Caco-2 (cell line): ENCODE data around the gene ZCCHC9. TPM values are rescaled to one million over a fixed set of nuclear protein-coding genes. Genes with fewer than 3 reads are reported as not detected.
"Not testable (repeated sequence)": the region's sequence is repeated elsewhere in the genome, so short reads cannot be mapped to it uniquely, and the experiment has no call there.

Source experiments
- BruUV-seq: library from RNA; stranded (reverse); fragments of 400-500 nt; replicated peaks from 2 replicates; lab custom pipeline; 2021; lab: Mats Ljungman, UMichigan
- CTCF ChIA-PET: fragments of 300-600 bp; sonication (Branson Sonifier 250); formaldehyde crosslinking; loops from one replicate; lab custom pipeline; 2022; ENCODE audit warnings: antibody characterized with exemption; lab: Charles Lee
- POLR2A ChIA-PET: fragments of 300-600 bp; sonication (Branson Sonifier 250); formaldehyde crosslinking; loops from one replicate; lab custom pipeline; 2022; ENCODE audit warnings: antibody characterized with exemption; lab: Charles Lee
- DNase-seq, 2 experiments: peaks; one replicate each; pipeline versions ENCODE4 v3.0.0 to v3.0.0-alpha.2; 2020 to 2022
- H3K27me3 ChIP-seq: replicated peaks from 2 replicates; pipeline ENCODE4 v1.6.0; 2011; ENCODE audit warnings: low read length; ENCODE audit not compliant: control insufficient read depth, insufficient read depth
- H3K36me3 ChIP-seq: 2 replicates; pipeline ENCODE4 v1.5.1; 2011; ENCODE audit warnings: low read length; ENCODE audit not compliant: control insufficient read depth, insufficient read depth
- H3K4me1 ChIP-seq: fragments of 250-450 bp; sonication (Bioruptor Pico); 2 replicates; pipeline ENCODE4 v1.5.1; 2020; ENCODE audit warnings: mild to moderate bottlenecking
- H3K4me3 ChIP-seq: 2 replicates; pipeline ENCODE4 v1.5.1; 2011; ENCODE audit warnings: low read depth, mild to moderate bottlenecking, control low read depth, low read length
- H3K9me3 ChIP-seq: fragments of 250-450 bp; sonication (Bioruptor Pico); 2 replicates; pipeline ENCODE4 v1.5.1; 2020; ENCODE audit warnings: mild to moderate bottlenecking, moderate library complexity
- H3K27ac Mint-ChIP-seq: one replicate; pipeline ENCODE4 v1.8.0; 2022; ENCODE audit warnings: mixed read lengths; ENCODE audit not compliant: unreplicated experiment
- H3K27me3 Mint-ChIP-seq: one replicate; pipeline ENCODE4 v1.8.0; 2022; ENCODE audit warnings: mixed read lengths; ENCODE audit not compliant: insufficient read depth, unreplicated experiment
- H3K36me3 Mint-ChIP-seq: one replicate; pipeline ENCODE4 v1.8.0; 2022; ENCODE audit warnings: mild to moderate bottlenecking, mixed read lengths; ENCODE audit not compliant: insufficient read depth, unreplicated experiment
- H3K4me1 Mint-ChIP-seq: one replicate; pipeline ENCODE4 v1.8.0; 2022; ENCODE audit warnings: low read depth, mixed read lengths; ENCODE audit not compliant: unreplicated experiment
- H3K4me3 Mint-ChIP-seq: one replicate; pipeline ENCODE4 v1.8.0; 2022; ENCODE audit warnings: mild to moderate bottlenecking, moderate library complexity, mixed read lengths; ENCODE audit not compliant: unreplicated experiment
- H3K9me3 Mint-ChIP-seq: one replicate; pipeline ENCODE4 v1.8.0; 2022; ENCODE audit warnings: mixed read lengths; ENCODE audit not compliant: unreplicated experiment
- intact Hi-C: fragments of 100-400 bp; cut with micrococcal nuclease; formaldehyde crosslinking; loops from one replicate; pipeline ENCODE4 v1.10.0; 2022; ENCODE audit not compliant: unreplicated experiment
- total RNA-seq: library from RNA; stranded (reverse); gene quantifications from 2 replicates; pipeline ENCODE4 v1.2.3, GENCODE V29; 2022
- TF ChIP-seq, protein P1 (sequence below), 2 experiments: fragments of 200-600 bp in 1 of 2; IDR thresholded peaks; 1 replicate in 1 of 2; 2 replicates in 1 of 2; pipeline versions ENCODE4 v1.5.1 to v1.8.0; 2011 to 2022; ENCODE audit warnings: antibody characterized with exemption in 1 of 2, control low read depth in 1 of 2, inconsistent platforms in 1 of 2, low read depth in 1 of 2, low read length in 1 of 2, mild to moderate bottlenecking in 1 of 2, moderate library complexity in 1 of 2; ENCODE audit not compliant: insufficient read depth in 1 of 2, severe bottlenecking in 1 of 2, unreplicated experiment in 1 of 2

ZCCHC9 gene
- total RNA-seq, 1 experiment from 2014 or later, result 82.2 TPM

DNA sequence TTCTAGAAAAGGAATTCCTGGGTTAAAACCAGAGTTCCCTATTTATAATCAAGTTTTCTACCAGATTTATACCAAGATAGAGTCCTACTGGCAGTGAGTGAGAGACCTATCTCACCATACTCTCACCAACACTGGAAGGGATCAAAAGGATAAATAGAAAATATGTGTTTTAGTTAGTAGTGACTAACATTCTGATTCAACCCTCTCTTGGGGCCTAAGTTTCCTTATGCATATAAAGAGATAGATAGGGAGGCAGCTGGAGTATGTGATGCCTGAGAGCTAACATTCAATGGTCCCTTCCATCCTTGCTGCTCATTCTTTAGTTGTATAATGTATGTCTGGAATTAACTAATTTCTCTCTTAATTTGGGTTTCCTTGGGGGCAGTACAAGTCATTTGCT, 36.3 kb upstream of the ZCCHC9 start:
- Mint-ChIP-seq H3K36me3 (no peaks in the 10 kb centered on the region), H3K27ac (no peak overlapping the region), H3K9me3 (peaks cover 13% of the 10 kb centered on the region), H3K4me1 (peaks cover 16% of the 10 kb centered on the region), H3K27me3 (no peaks in the 10 kb centered on the region), H3K4me3 (no peak overlapping the region)
- ChIA-PET CTCF (no interaction called here), POLR2A (no interaction called here)
- H3K4me1 ChIP-seq, result peaks cover 18% of the 10 kb centered on the region
- BruUV-seq, result no TSS peak
- H3K4me3 ChIP-seq, result no peak overlapping the region
- H3K36me3 ChIP-seq, result no peaks in the 10 kb centered on the region
- DNase-seq, result no peak
- TF ChIP-seq, protein P1, sequence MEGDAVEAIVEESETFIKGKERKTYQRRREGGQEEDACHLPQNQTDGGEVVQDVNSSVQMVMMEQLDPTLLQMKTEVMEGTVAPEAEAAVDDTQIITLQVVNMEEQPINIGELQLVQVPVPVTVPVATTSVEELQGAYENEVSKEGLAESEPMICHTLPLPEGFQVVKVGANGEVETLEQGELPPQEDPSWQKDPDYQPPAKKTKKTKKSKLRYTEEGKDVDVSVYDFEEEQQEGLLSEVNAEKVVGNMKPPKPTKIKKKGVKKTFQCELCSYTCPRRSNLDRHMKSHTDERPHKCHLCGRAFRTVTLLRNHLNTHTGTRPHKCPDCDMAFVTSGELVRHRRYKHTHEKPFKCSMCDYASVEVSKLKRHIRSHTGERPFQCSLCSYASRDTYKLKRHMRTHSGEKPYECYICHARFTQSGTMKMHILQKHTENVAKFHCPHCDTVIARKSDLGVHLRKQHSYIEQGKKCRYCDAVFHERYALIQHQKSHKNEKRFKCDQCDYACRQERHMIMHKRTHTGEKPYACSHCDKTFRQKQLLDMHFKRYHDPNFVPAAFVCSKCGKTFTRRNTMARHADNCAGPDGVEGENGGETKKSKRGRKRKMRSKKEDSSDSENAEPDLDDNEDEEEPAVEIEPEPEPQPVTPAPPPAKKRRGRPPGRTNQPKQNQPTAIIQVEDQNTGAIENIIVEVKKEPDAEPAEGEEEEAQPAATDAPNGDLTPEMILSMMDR (IDR thresholded peaks at IDR 0.05; ENCODE audit: insufficient read depth in 1 of 2, low read depth in 1 of 2, low read length in 1 of 2, severe bottlenecking in 1 of 2, unreplicated experiment in 1 of 2), result no peak
- intact Hi-C loops, result no loop called here
- no peaks in the 10 kb centered on the region for H3K27me3 ChIP-seq
- no peaks in the 10 kb centered on the region for H3K9me3 ChIP-seq

DNA sequence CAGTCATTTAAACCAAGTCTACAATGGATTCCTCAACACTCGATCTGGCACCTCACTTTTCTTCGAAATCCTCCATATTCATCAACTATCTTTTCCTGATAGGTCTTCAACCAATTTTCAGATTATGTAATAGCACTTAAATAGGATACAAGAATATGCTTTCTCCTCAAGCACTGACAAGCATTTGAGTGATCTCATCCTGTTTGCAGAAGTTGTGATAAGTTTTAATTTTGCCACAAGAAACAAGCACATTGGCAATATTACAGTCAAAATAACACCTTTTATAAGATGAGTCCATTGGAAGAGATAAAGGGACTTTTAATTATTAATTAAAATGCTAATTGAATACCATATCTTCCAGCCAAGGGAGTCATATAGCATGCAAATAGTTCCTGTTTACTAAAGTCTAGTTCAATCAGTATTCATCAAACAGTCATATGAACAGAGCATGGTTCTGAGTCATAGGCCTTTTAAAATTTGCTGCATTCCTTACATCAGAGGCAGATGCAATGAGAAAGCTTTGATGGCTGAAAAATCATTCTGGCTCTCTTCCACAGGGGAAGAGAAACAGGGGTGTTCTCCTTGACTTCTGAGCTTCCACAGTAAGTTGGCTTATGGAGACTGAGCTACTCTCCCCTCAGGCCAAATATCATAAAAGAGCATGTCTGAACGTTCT, 32.7 kb upstream of the ZCCHC9 start:
- no peaks in the 10 kb centered on the region for H3K9me3 ChIP-seq
- peaks cover 24% of the 10 kb centered on the region for H3K4me1 ChIP-seq
- Mint-ChIP-seq H3K36me3 (peaks cover 3% of the 10 kb centered on the region), H3K27me3 (no peaks in the 10 kb centered on the region), H3K9me3 (peaks cover 13% of the 10 kb centered on the region), H3K4me1 (peaks cover 23% of the 10 kb centered on the region), H3K27ac (peak overlapping the region; percentile 66), H3K4me3 (no peak overlapping the region)
- ChIA-PET POLR2A (no interaction called here), CTCF (no interaction called here)
- DNase-seq, result no peak
- no peak overlapping the region for H3K4me3 ChIP-seq
- H3K36me3 ChIP-seq, result no peaks in the 10 kb centered on the region
- BruUV-seq, result no TSS peak
- intact Hi-C loops, result no loop called here
- H3K27me3 ChIP-seq, result no peaks in the 10 kb centered on the region
- TF ChIP-seq, protein P1 (IDR thresholded peaks at IDR 0.05; ENCODE audit: insufficient read depth in 1 of 2, low read depth in 1 of 2, low read length in 1 of 2, severe bottlenecking in 1 of 2, unreplicated experiment in 1 of 2), result no peak

DNA sequence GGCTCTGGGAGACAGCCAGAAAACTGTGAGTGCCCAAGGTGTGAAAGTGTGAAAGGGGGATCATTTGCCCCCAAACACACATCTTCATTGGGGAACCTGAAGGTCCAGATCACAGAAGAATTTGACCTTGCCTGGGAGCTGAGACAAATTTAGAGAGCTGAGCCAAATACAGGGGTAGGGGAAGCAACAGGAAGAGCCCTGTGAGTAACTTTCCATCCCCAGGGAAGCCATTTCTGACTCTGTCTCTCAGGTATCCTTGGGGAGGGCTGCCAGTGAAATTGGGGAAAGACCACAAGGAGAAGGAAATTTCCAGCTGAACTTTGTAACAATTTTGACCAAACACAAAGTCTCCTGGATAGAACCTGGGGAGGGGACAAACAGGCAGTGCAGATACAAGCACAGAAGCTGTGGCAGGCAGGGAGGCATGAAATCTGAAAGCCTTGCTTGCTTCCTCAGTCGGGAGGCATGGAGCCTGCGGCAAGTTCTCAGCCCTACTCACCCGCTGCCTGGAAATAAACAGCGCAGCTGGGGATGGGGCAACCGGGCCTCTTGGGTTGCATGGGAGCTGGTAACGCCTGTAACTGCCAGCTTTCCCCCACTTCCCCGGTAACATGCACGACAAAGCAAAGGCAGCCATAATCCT, 31.5 kb upstream of the ZCCHC9 start:
- no TSS peak for BruUV-seq
- Histone ChIP-seq H3K4me1 (peaks cover 24% of the 10 kb centered on the region), H3K9me3 (no peaks in the 10 kb centered on the region), H3K27me3 (no peaks in the 10 kb centered on the region), H3K36me3 (no peaks in the 10 kb centered on the region), H3K4me3 (no peak overlapping the region)
- intact Hi-C loops, result no loop called here
- no peak for DNase-seq
- H3K4me3 Mint-ChIP-seq, result no peak overlapping the region
- no peaks in the 10 kb centered on the region for H3K27me3 Mint-ChIP-seq
- TF ChIP-seq, protein P1 (IDR thresholded peaks at IDR 0.05; ENCODE audit: insufficient read depth in 1 of 2, low read depth in 1 of 2, low read length in 1 of 2, severe bottlenecking in 1 of 2, unreplicated experiment in 1 of 2), result no peak
- CTCF ChIA-PET, result interaction anchor here (1.8 kb wide), 1 partner anchor 29 kb away, joined by 4 read pairs; no protein-coding TSS in a partner anchor
- H3K27ac Mint-ChIP-seq, result peak overlapping the region; percentile 72
- H3K4me1 Mint-ChIP-seq, result peaks cover 23% of the 10 kb centered on the region
- peaks cover 25% of the 10 kb centered on the region for H3K9me3 Mint-ChIP-seq
- POLR2A ChIA-PET, result no interaction called here
- H3K36me3 Mint-ChIP-seq, result peaks cover 10% of the 10 kb centered on the region

DNA sequence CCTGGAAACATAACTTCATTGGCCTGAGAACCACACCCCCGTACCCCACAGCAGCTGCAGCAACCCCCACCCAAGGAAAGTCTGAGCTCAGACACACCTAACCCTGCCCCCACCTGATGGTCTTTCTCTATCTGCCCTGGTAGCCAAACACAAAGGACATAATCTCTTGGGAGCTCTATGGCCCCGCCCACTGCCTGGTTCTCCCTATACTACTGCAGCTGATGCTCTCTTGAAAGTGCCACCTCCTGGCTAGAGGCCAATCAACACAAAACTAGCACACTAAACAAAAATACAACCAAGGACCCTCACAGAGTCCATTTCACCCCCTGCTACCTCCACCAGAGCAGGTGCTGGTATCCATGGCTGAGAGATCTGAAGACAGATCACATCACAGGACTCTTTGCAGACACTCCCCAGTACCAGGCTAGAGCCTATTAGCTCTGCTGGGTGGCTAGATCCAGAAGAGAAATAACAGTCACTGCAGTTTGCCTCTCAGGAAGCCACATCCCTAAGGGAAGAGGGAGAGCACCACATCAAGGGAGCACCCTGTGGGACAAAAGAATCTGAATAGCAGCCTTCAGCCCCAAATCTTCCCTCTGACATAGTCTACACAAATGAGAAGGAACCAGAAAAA, 30.9 kb upstream of the ZCCHC9 start:
- peaks cover 23% of the 10 kb centered on the region for H3K4me1 Mint-ChIP-seq
- BruUV-seq, POLR2A ChIA-PET, H3K9me3 ChIP-seq, H3K4me3 ChIP-seq, H3K4me3 Mint-ChIP-seq, H3K27me3 ChIP-seq, H3K36me3 Mint-ChIP-seq, DNase-seq, H3K27me3 Mint-ChIP-seq, H3K36me3 ChIP-seq, intact Hi-C loops: not testable (repeated sequence)
- H3K27ac Mint-ChIP-seq, result peak overlapping the region; percentile 72
- peaks cover 24% of the 10 kb centered on the region for H3K4me1 ChIP-seq
- H3K9me3 Mint-ChIP-seq, result peaks cover 32% of the 10 kb centered on the region
- CTCF ChIA-PET, result interaction anchor here (1.8 kb wide), 1 partner anchor 29 kb away, joined by 4 read pairs; no protein-coding TSS in a partner anchor
